ENCODE measurements around the gene PBX2. TPM values are rescaled to one million over a fixed set of nuclear protein-coding genes. Genes with fewer than 3 reads are reported as not detected.

The PBX2 gene
- total RNA-seq, 1 experiment from 2014 or later: 130 TPM

DNA sequence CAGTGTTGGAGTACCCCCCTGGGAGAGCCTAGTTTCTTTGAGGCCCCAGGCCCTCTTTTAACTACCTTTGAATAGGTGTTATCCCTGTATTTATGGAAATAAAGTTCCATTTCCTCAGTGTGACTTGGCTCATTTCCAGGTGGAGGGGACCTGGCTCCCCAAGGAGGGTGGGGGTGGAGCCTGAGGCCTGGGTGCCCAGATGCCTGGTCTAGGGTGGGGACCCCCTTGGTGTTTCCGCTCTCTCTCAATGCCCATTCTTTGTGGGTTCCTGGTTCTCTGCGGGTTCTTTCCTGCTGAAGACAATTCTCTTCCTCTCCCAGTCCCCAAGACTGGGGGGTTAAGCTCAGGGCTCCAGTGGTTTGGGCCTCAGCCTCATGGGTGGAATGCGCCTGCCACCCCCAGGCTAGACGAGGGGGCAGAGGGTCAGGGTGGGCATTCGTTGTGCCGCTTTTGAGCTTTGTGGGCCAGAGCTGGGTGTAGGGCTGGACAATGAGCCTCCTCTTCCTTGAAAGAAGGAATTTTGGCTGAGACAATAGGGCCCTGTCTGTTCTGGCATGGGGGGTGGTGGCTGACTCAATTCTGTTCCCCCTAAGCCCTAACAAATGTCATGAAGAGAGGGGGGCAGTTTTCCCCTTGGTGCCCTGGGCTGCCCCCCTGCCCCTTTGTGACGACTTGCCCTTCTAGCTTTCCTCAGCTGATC lies 26.3 kb downstream of the PBX2 start:
- no peak overlapping the region for H3K4me3 Mint-ChIP-seq

DNA sequence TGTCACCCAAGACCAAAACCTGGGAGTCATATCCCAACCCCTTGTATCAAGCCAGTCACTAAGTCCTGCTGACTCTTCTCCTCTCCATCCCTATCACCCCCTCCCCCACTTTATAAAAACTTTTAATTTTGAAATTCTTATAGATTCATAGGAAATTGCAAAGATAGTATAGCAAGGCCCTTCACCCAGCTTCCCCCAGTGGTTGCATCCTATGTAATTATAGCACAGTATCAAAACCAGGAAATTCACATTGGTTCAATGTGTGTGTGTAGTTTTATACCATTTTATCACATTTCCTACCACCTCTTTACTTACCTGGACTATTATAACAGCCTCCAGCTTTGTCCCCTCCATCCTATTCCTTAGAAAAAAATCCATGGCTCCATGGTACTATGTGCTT lies 31.9 kb downstream of the PBX2 start:
- Mint-ChIP-seq H3K4me1 (peaks cover 7% of the 10 kb centered on the region), H3K36me3 (peaks cover 34% of the 10 kb centered on the region), H3K27me3 (ENCODE audit: low read depth) (peaks cover under 1% of the 10 kb centered on the region), H3K4me3 (no peak overlapping the region), H3K9me3 (no peaks in the 10 kb centered on the region), H3K27ac (no peak overlapping the region)
- CTCF ChIA-PET: interaction anchor here (1.4 kb wide), 1 partner anchor 9 kb away, joined by 3 read pairs; no protein-coding TSS in a partner anchor
- no peak for ATAC-seq
- POLR2A ChIA-PET: no interaction called here
- TF ChIP-seq, protein P1, sequence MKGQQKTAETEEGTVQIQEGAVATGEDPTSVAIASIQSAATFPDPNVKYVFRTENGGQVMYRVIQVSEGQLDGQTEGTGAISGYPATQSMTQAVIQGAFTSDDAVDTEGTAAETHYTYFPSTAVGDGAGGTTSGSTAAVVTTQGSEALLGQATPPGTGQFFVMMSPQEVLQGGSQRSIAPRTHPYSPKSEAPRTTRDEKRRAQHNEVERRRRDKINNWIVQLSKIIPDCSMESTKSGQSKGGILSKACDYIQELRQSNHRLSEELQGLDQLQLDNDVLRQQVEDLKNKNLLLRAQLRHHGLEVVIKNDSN (CRISPR knock-in tag; IDR thresholded peaks at IDR 0.05): no peak
- TF ChIP-seq ELF4 (CRISPR knock-in tag; IDR thresholded peaks at IDR 0.05; ENCODE audit: low read depth) (no peak), SMAD4 (CRISPR knock-in tag; IDR thresholded peaks at IDR 0.05) (no peak), TEAD1 (CRISPR knock-in tag; IDR thresholded peaks at IDR 0.05) (no peak), GRHL2 (CRISPR knock-in tag; IDR thresholded peaks at IDR 0.05; ENCODE audit: insufficient replicate concordance, severe bottlenecking) (no peak), ZNF416 (CRISPR knock-in tag; IDR thresholded peaks at IDR 0.05) (no peak), ZNF317 (CRISPR knock-in tag; IDR thresholded peaks at IDR 0.05; ENCODE audit: borderline replicate concordance, low read depth) (no peak), ZNF121 (CRISPR knock-in tag; IDR thresholded peaks at IDR 0.05) (no peak), RELA (CRISPR knock-in tag; IDR thresholded peaks at IDR 0.05; ENCODE audit: borderline replicate concordance) (no peak), GABPB1 (CRISPR knock-in tag; IDR thresholded peaks at IDR 0.05) (no peak), ZNF396 (CRISPR knock-in tag; IDR thresholded peaks at IDR 0.05; ENCODE audit: borderline replicate concordance) (no peak)
- TF ChIP-seq, protein P2, sequence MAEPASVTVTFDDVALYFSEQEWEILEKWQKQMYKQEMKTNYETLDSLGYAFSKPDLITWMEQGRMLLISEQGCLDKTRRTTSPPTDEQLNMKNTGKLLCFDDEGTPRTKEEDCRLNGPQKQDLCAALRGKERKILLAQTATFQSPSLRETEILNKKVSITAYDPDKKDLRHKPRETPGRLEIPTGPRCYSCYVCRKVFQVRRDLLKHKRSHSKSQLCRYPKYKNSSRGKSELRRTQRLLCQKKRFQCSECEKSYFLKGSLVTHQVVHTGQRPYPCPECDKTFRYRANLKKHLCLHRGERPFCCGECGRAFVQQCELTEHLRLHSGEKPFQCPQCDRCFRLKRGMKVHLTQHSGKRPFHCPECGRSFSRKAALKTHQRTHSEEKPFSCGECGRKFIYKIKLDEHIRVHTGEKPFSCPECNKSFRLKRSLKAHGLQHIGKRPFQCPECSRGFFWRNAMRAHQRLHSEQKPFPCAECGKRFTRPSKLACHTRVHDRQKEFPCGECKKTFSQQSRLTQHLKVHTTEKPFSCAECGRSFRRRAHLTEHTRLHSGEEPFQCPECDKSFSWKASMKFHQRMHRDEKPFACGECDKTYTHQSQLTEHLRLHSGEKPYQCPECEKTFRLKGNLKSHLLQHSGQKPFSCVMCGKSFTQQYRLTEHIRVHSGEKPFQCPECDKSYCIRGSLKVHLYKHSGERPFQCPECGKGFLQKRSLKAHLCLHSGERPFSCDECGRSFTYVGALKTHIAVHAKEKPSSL (CRISPR knock-in tag; conservative IDR thresholded peaks at IDR 0.05): no peak
- TF ChIP-seq, protein P3, sequence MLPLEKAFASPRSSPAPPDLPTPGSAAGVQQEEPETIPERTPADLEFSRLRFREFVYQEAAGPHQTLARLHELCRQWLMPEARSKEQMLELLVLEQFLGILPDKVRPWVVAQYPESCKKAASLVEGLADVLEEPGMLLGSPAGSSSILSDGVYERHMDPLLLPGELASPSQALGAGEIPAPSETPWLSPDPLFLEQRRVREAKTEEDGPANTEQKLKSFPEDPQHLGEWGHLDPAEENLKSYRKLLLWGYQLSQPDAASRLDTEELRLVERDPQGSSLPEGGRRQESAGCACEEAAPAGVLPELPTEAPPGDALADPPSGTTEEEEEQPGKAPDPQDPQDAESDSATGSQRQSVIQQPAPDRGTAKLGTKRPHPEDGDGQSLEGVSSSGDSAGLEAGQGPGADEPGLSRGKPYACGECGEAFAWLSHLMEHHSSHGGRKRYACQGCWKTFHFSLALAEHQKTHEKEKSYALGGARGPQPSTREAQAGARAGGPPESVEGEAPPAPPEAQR (CRISPR knock-in tag; IDR thresholded peaks at IDR 0.05): no peak
- TF ChIP-seq, protein P4, sequence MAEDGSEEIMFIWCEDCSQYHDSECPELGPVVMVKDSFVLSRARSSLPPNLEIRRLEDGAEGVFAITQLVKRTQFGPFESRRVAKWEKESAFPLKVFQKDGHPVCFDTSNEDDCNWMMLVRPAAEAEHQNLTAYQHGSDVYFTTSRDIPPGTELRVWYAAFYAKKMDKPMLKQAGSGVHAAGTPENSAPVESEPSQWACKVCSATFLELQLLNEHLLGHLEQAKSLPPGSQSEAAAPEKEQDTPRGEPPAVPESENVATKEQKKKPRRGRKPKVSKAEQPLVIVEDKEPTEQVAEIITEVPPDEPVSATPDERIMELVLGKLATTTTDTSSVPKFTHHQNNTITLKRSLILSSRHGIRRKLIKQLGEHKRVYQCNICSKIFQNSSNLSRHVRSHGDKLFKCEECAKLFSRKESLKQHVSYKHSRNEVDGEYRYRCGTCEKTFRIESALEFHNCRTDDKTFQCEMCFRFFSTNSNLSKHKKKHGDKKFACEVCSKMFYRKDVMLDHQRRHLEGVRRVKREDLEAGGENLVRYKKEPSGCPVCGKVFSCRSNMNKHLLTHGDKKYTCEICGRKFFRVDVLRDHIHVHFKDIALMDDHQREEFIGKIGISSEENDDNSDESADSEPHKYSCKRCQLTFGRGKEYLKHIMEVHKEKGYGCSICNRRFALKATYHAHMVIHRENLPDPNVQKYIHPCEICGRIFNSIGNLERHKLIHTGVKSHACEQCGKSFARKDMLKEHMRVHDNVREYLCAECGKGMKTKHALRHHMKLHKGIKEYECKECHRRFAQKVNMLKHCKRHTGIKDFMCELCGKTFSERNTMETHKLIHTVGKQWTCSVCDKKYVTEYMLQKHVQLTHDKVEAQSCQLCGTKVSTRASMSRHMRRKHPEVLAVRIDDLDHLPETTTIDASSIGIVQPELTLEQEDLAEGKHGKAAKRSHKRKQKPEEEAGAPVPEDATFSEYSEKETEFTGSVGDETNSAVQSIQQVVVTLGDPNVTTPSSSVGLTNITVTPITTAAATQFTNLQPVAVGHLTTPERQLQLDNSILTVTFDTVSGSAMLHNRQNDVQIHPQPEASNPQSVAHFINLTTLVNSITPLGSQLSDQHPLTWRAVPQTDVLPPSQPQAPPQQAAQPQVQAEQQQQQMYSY (CRISPR knock-in tag; IDR thresholded peaks at IDR 0.05): no peak
- TF ChIP-seq, protein P5, sequence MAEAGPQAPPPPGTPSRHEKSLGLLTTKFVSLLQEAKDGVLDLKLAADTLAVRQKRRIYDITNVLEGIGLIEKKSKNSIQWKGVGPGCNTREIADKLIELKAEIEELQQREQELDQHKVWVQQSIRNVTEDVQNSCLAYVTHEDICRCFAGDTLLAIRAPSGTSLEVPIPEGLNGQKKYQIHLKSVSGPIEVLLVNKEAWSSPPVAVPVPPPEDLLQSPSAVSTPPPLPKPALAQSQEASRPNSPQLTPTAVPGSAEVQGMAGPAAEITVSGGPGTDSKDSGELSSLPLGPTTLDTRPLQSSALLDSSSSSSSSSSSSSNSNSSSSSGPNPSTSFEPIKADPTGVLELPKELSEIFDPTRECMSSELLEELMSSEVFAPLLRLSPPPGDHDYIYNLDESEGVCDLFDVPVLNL (CRISPR knock-in tag; IDR thresholded peaks at IDR 0.05; ENCODE audit: borderline replicate concordance, low read depth): no peak
- no peak for DNase-seq (ENCODE audit: low spot score)

More for the DNA sequence above, 26.3 kb downstream of the PBX2 start:
- POLR2A ChIA-PET: no interaction called here
- Mint-ChIP-seq H3K4me1 (peaks cover 11% of the 10 kb centered on the region), H3K36me3 (peaks cover 21% of the 10 kb centered on the region), H3K27ac (no peak overlapping the region; the same call in 1 of the 2 replicates), H3K9me3 (no peaks in the 10 kb centered on the region), H3K27me3 (ENCODE audit: low read depth) (no peaks in the 10 kb centered on the region)
- ATAC-seq: no peak
- DNase-seq (ENCODE audit: low spot score): no peak
- TF ChIP-seq, protein P6, sequence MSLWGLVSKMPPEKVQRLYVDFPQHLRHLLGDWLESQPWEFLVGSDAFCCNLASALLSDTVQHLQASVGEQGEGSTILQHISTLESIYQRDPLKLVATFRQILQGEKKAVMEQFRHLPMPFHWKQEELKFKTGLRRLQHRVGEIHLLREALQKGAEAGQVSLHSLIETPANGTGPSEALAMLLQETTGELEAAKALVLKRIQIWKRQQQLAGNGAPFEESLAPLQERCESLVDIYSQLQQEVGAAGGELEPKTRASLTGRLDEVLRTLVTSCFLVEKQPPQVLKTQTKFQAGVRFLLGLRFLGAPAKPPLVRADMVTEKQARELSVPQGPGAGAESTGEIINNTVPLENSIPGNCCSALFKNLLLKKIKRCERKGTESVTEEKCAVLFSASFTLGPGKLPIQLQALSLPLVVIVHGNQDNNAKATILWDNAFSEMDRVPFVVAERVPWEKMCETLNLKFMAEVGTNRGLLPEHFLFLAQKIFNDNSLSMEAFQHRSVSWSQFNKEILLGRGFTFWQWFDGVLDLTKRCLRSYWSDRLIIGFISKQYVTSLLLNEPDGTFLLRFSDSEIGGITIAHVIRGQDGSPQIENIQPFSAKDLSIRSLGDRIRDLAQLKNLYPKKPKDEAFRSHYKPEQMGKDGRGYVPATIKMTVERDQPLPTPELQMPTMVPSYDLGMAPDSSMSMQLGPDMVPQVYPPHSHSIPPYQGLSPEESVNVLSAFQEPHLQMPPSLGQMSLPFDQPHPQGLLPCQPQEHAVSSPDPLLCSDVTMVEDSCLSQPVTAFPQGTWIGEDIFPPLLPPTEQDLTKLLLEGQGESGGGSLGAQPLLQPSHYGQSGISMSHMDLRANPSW (CRISPR knock-in tag; conservative IDR thresholded peaks at IDR 0.05; ENCODE audit: low read depth): no peak
- TF ChIP-seq, protein P7, sequence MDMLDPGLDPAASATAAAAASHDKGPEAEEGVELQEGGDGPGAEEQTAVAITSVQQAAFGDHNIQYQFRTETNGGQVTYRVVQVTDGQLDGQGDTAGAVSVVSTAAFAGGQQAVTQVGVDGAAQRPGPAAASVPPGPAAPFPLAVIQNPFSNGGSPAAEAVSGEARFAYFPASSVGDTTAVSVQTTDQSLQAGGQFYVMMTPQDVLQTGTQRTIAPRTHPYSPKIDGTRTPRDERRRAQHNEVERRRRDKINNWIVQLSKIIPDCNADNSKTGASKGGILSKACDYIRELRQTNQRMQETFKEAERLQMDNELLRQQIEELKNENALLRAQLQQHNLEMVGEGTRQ (CRISPR knock-in tag; IDR thresholded peaks at IDR 0.05): no peak
- TF ChIP-seq NR1H2 (CRISPR knock-in tag; IDR thresholded peaks at IDR 0.05) (no peak), ZNF671 (CRISPR knock-in tag; IDR thresholded peaks at IDR 0.05) (no peak), SMAD4 (CRISPR knock-in tag; IDR thresholded peaks at IDR 0.05) (no peak), TP53 (CRISPR knock-in tag; IDR thresholded peaks at IDR 0.05) (no peak)
- CTCF ChIA-PET: interaction anchor here (0.6 to 5.1 kb wide), 6 partner anchors 9 to 1057 kb away, joined by 3 to 47 read pairs (median 8); partner anchors contain the start of genes ATF6B and FKBPL
